Islet of Langerhans (tissue), 1 donor: ENCODE results near the gene SEPTIN10.
"Not testable (repeated sequence)": the region's sequence is repeated elsewhere in the genome, so short reads cannot be mapped to it uniquely, and the experiment has no call there.

ENCODE experiments used
- FAIRE-seq: peaks from one replicate; lab custom pipeline; 2011; peaks lifted over from hg19 to GRCh38; lab: Jason Lieb, UNC

Gene SEPTIN10

GRCh38 chr2:109633284-109633961, 19.7 kb upstream of the SEPTIN10 start:
- no peak for FAIRE-seq

- FAIRE-seq = no peak
Measured at GRCh38 chr2:109632158-109632789, 18.5 kb upstream of the SEPTIN10 start.

- FAIRE-seq = no peak
Measured at GRCh38 chr2:109631741-109632140, 18.0 kb upstream of the SEPTIN10 start.

- FAIRE-seq = no peak
Measured at GRCh38 chr2:109630441-109631430, 17.0 kb upstream of the SEPTIN10 start.

- no peak for FAIRE-seq
Measured at GRCh38 chr2:109629867-109630266, 16.1 kb upstream of the SEPTIN10 start.

- FAIRE-seq = not testable (repeated sequence)
Measured at GRCh38 chr2:109628321-109628720, 14.6 kb upstream of the SEPTIN10 start.

- FAIRE-seq = no peak
Measured at GRCh38 chr2:109624339-109624738, 10.6 kb upstream of the SEPTIN10 start.

- FAIRE-seq = no peak
Measured at GRCh38 chr2:109623923-109624322, 10.2 kb upstream of the SEPTIN10 start.

GRCh38 chr2:109623297-109623696, 9.5 kb upstream of the SEPTIN10 start:
- FAIRE-seq = no peak

- FAIRE-seq = no peak
Measured at GRCh38 chr2:109619032-109619615, 5.4 kb upstream of the SEPTIN10 start.

- FAIRE-seq = no peak
Measured at GRCh38 chr2:109616184-109616583, 2.4 kb upstream of the SEPTIN10 start.

- FAIRE-seq = no peak
Measured at GRCh38 chr2:109615637-109616144, 1.9 kb upstream of the SEPTIN10 start.

- no peak for FAIRE-seq
Measured at GRCh38 chr2:109614715-109615636, 1.2 kb upstream of the SEPTIN10 start.

- FAIRE-seq = no peak
Measured at GRCh38 chr2:109613081-109613921, 465 bp downstream of the SEPTIN10 start.

GRCh38 chr2:109611467-109612095, 2.2 kb downstream of the SEPTIN10 start:
- FAIRE-seq = no peak

- no peak for FAIRE-seq
Measured at GRCh38 chr2:109609352-109610024, 4.3 kb downstream of the SEPTIN10 start.

- FAIRE-seq = no peak
Measured at GRCh38 chr2:109607766-109608165, 6.0 kb downstream of the SEPTIN10 start.

GRCh38 chr2:109604597-109604996, 9.2 kb downstream of the SEPTIN10 start:
- no peak for FAIRE-seq

- no peak for FAIRE-seq
Measured at GRCh38 chr2:109602617-109603188, 11.1 kb downstream of the SEPTIN10 start.
